PFSK-1 (cell line): ENCODE measurements around the gene SLC41A3.

Experiments
- POLR2AphosphoS5 ChIP-seq: IDR thresholded peaks from 2 replicates; pipeline ENCODE4 v1.6.1; 2012; ENCODE audit warnings: low read depth, mild to moderate bottlenecking, control low read depth, low read length, moderate library complexity
- SIN3A ChIP-seq: IDR thresholded peaks from 2 replicates; pipeline ENCODE4 v1.6.1; 2012; ENCODE audit warnings: mild to moderate bottlenecking, low read length, moderate library complexity, borderline replicate concordance; ENCODE audit not compliant: insufficient read depth
- TAF1 ChIP-seq: IDR thresholded peaks from 2 replicates; pipeline ENCODE4 v1.6.1; 2012; ENCODE audit warnings: low read length, control low read depth, borderline replicate concordance; ENCODE audit not compliant: insufficient read depth
- TF ChIP-seq, protein P1 (sequence below), 2 experiments: IDR thresholded peaks; 2 replicates each; pipeline versions ENCODE4 v1.6.1 to v1.8.0; 2011 to 2012; ENCODE audit warnings: low read depth in 2 of 2, low read length in 2 of 2, control low read depth in 1 of 2, inconsistent platforms in 1 of 2, mild to moderate bottlenecking in 1 of 2, moderate library complexity in 1 of 2; ENCODE audit not compliant: insufficient read depth in 1 of 2

DNA sequence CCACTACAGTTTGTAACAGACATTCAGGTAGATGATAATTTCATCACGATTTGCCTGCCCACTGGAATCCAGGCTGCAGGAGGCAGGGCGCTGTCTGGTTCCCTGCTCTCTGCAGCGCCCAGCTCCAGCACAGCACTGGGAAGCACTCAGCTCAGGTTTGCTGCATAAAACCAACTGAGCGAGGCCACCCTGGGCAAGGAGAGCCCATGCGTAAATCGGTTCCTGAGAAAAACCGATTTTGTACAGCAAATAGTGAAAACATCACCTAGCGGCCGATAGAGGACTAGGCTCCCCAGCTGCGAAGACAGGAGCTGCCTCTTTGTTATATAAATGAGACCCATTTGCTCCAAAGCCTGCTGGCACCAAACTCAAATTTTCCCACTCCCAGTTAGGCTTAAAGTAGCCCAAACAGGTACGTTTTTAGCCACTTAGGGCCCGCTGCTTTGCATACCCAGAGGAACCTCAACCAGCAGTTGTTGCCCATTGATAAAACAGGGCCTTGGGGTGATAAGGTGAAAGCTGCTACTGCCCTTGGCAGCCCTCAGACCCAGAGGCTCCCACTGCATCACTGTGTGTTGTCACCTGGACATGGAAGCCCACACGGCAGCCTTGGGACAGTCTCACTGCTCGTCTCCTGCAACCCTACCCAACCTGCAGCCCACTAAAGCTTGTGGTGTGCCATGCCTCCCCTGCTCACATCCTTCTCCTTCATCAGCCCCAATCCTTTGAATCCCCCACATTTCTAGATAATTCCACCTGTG is 49.0 kb upstream of the SLC41A3 start:
- no peak for TF ChIP-seq TAF1
- no peak for TF ChIP-seq POLR2AphosphoS5
- TF ChIP-seq, protein P1, sequence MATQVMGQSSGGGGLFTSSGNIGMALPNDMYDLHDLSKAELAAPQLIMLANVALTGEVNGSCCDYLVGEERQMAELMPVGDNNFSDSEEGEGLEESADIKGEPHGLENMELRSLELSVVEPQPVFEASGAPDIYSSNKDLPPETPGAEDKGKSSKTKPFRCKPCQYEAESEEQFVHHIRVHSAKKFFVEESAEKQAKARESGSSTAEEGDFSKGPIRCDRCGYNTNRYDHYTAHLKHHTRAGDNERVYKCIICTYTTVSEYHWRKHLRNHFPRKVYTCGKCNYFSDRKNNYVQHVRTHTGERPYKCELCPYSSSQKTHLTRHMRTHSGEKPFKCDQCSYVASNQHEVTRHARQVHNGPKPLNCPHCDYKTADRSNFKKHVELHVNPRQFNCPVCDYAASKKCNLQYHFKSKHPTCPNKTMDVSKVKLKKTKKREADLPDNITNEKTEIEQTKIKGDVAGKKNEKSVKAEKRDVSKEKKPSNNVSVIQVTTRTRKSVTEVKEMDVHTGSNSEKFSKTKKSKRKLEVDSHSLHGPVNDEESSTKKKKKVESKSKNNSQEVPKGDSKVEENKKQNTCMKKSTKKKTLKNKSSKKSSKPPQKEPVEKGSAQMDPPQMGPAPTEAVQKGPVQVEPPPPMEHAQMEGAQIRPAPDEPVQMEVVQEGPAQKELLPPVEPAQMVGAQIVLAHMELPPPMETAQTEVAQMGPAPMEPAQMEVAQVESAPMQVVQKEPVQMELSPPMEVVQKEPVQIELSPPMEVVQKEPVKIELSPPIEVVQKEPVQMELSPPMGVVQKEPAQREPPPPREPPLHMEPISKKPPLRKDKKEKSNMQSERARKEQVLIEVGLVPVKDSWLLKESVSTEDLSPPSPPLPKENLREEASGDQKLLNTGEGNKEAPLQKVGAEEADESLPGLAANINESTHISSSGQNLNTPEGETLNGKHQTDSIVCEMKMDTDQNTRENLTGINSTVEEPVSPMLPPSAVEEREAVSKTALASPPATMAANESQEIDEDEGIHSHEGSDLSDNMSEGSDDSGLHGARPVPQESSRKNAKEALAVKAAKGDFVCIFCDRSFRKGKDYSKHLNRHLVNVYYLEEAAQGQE (IDR thresholded peaks at IDR 0.05; ENCODE audit: insufficient read depth in 1 of 2, low read depth in 2 of 2, low read length in 2 of 2), result no peak
- TF ChIP-seq SIN3A, result no peak
